K562 (cell line): Measurements from ENCODE around the gene PRKD2. TPM values are rescaled to one million over a fixed set of nuclear protein-coding genes. Genes with fewer than 3 reads are reported as not detected.

ENCODE experiments used
- AFF4 ChIP-seq: sonication (generic); formaldehyde crosslinking; IDR thresholded peaks from 2 replicates; pipeline ENCODE4 v1.8.0; 2023; ENCODE audit warnings: mild to moderate bottlenecking, missing genetic modification reagents
- CHD1 ChIP-seq: fragments of 200-600 bp; sonication (generic); IDR thresholded peaks from one replicate; pipeline ENCODE4 v1.6.1; 2012; ENCODE audit warnings: mild to moderate bottlenecking, moderate library complexity, low read length, inconsistent platforms
- E2F6 ChIP-seq, 2 experiments: IDR thresholded peaks; 2 replicates each; pipeline ENCODE4 v1.6.1; 2011; ENCODE audit warnings: borderline replicate concordance in 1 of 2, control low read depth in 1 of 2, low read depth in 1 of 2, low read length in 1 of 2, mild to moderate bottlenecking in 1 of 2, mixed read lengths in 1 of 2, moderate library complexity in 1 of 2; ENCODE audit not compliant: insufficient read depth in 1 of 2, insufficient read length in 1 of 2, poor library complexity in 1 of 2, severe bottlenecking in 1 of 2; ENCODE audit errors: extremely low read depth in 1 of 2
- RBFOX2 ChIP-seq: fragments of 200-400 bp; formaldehyde crosslinking; IDR thresholded peaks from 2 replicates; pipeline ENCODE4 v1.6.1; 2017; ENCODE audit warnings: low read depth, mild to moderate bottlenecking, low read length, moderate library complexity
- SIN3A ChIP-seq, 2 experiments: fragments of 150-350 bp in 1 of 2; IDR thresholded peaks; 2 replicates each; pipeline ENCODE4 v1.6.1; 2011 to 2016; ENCODE audit warnings: borderline replicate concordance in 2 of 2, low read depth in 2 of 2, low read length in 2 of 2, mild to moderate bottlenecking in 2 of 2, moderate library complexity in 2 of 2; ENCODE audit not compliant: control insufficient read depth in 1 of 2
- ZBTB33 ChIP-seq: sonication (generic); formaldehyde crosslinking; IDR thresholded peaks from 2 replicates; pipeline ENCODE4 v1.8.1; 2023; ENCODE audit warnings: mild to moderate bottlenecking, missing genetic modification reagents
- ZNF407 ChIP-seq: fragments of 450-650 bp; IDR thresholded peaks from 2 replicates; pipeline ENCODE4 v1.6.1; 2016; ENCODE audit warnings: low read depth
- polyA plus RNA-seq, 8 experiments: library from polyadenylated mRNA; depleted of rRNA in 4 of 8; stranded (reverse) in 5 of 8; unstranded in 3 of 8; fragments of >200 nt; fragmentation: Nextera tagmentation in 2 of 8; fragmentation: Illumina TruSeq in 1 of 8; extraction: Ambion mirVana in 2 of 8; extraction: Trizol in 1 of 8; gene quantifications; 2 replicates each; pipeline versions ENCODE4 v1.2.1 to v1.2.3, GENCODE V29; 2011 to 2014; ENCODE audit warnings: inconsistent platforms in 1 of 8, missing spikeins in 1 of 8
- total RNA-seq, 7 experiments: library from RNA; depleted of rRNA in 6 of 7; stranded (reverse); fragments of >200 nt in 6 of 7; fragmentation: Illumina TruSeq in 2 of 7; extraction: Trizol in 2 of 7; gene quantifications; 2 replicates each; pipeline versions ENCODE4 v1.2.1 to v1.2.3, GENCODE V29; 2011 to 2021; ENCODE audit warnings: low replicate concordance in 1 of 7

PRKD2 gene
- total and polyA plus RNA-seq, 9 of the 15 experiments (the other 6 are each of a cell fraction or from before 2014, with no cell fraction given) = 1.8 to 60.0 (median 15.0) TPM

- TF ChIP-seq ZNF407 (no peak), E2F6 (IDR thresholded peaks at IDR 0.05; ENCODE audit: borderline replicate concordance in 1 of 2, extremely low read depth in 1 of 2, insufficient read depth in 1 of 2, insufficient read length in 1 of 2, low read depth in 1 of 2, low read length in 1 of 2, poor library complexity in 1 of 2, severe bottlenecking in 1 of 2) (peak in 1 of 2 experiments; percentile 14), ZBTB33 (CRISPR knock-in tag) (0 out of 2 replicates have a peak, but pooled peaks have one; percentile 22), SIN3A (IDR thresholded peaks at IDR 0.05; ENCODE audit: borderline replicate concordance in 2 of 2, control insufficient read depth in 1 of 2, low read depth in 2 of 2, low read length in 2 of 2) (0 out of 4 replicates have a peak, but pooled peaks of 1 of the 2 experiments have one; percentile 4), AFF4 (CRISPR knock-in tag) (no peak), CHD1 (no peak), RBFOX2 (peak; percentile 40)
These were observed 29.6 kb upstream of the PRKD2 start, which contains the start of gene STRN4 (continued) for GRCh38 chr19:46746281-46747057.
